CD4-positive, CD25-positive, alpha-beta regulatory T cell (primary cell): ENCODE measurements around the gene MSLN. TPM values are rescaled to one million over a fixed set of nuclear protein-coding genes. Genes with fewer than 3 reads are reported as not detected.

ENCODE experiments used
- ATAC-seq, 2 donors: fragments of 150-1000 bp; cut with Tn5 transposase; one replicate each; pipeline ENCODE4 v1.10.0; 2021; ENCODE audit warnings: low read depth in 2 of 2, moderate number of reproducible peaks in 2 of 2, moderate library complexity in 1 of 2
- DNase-seq, 3 donors: peaks; one replicate each; pipeline versions ENCODE4 v3.0.0 to v3.0.0-alpha.2; 2012 to 2022; ENCODE audit warnings: mixed read lengths in 1 of 3
- H3K27ac ChIP-seq: one replicate; pipeline ENCODE4 v1.7.0; 2013; ENCODE audit warnings: mild to moderate bottlenecking, low read length; ENCODE audit not compliant: insufficient read depth, poor library complexity, severe bottlenecking
- H3K27me3 ChIP-seq: one replicate; pipeline ENCODE4 v1.7.0; 2013; ENCODE audit warnings: low read length; ENCODE audit not compliant: control insufficient read depth, insufficient read depth
- H3K36me3 ChIP-seq: one replicate; pipeline ENCODE4 v1.7.0; 2013; ENCODE audit warnings: mild to moderate bottlenecking, low read length, moderate library complexity; ENCODE audit not compliant: control insufficient read depth, insufficient read depth
- H3K4me1 ChIP-seq: 2 replicates; pipeline ENCODE4 v1.7.0; 2013; ENCODE audit warnings: mild to moderate bottlenecking, low read length; ENCODE audit not compliant: insufficient read depth, control insufficient read depth, poor library complexity, severe bottlenecking
- H3K4me3 ChIP-seq: one replicate; pipeline ENCODE4 v1.7.0; 2013; ENCODE audit warnings: low read depth, mild to moderate bottlenecking, low read length, moderate library complexity
- H3K9me3 ChIP-seq, 2 experiments: 1 replicate in 1 of 2; 2 replicates in 1 of 2; pipeline ENCODE4 v1.7.0; 2013; ENCODE audit warnings: low read length in 2 of 2, mild to moderate bottlenecking in 1 of 2, moderate library complexity in 1 of 2; ENCODE audit not compliant: control insufficient read depth in 2 of 2
- H3K27ac Mint-ChIP-seq, 3 donors: one replicate each; pipeline ENCODE4 v1.8.0; 2020 to 2022; ENCODE audit warnings: mild to moderate bottlenecking in 3 of 3, mixed read lengths in 3 of 3, moderate library complexity in 2 of 3
- H3K27me3 Mint-ChIP-seq: one replicate; pipeline ENCODE4 v1.8.0; 2022; ENCODE audit warnings: mild to moderate bottlenecking, mixed read lengths
- H3K36me3 Mint-ChIP-seq: one replicate; pipeline ENCODE4 v1.8.0; 2020; ENCODE audit warnings: mixed read lengths
- H3K4me1 Mint-ChIP-seq, 4 donors: one replicate each; pipeline ENCODE4 v1.8.0; 2020 to 2022; ENCODE audit warnings: mixed read lengths in 4 of 4, mild to moderate bottlenecking in 1 of 4
- H3K4me3 Mint-ChIP-seq, 4 donors: one replicate each; pipeline ENCODE4 v1.8.0; 2020 to 2022; ENCODE audit warnings: mild to moderate bottlenecking in 4 of 4, mixed read lengths in 4 of 4, moderate library complexity in 3 of 4
- H3K9me3 Mint-ChIP-seq, 7 donors: one replicate each; pipeline ENCODE4 v1.8.0; 2020 to 2022; ENCODE audit warnings: mixed read lengths in 7 of 7, mild to moderate bottlenecking in 3 of 7, moderate library complexity in 2 of 7
- polyA plus RNA-seq, 4 donors: library from polyadenylated mRNA; unstranded; fragments of 300-500 nt; fragmentation: Illumina TruSeq; gene quantifications; one replicate each; pipeline ENCODE4 v1.2.3, GENCODE V29; 2021
- total RNA-seq: library from RNA; stranded (reverse); gene quantifications from one replicate; pipeline ENCODE4 v1.2.3, GENCODE V29; 2022

Gene MSLN
- total and polyA plus RNA-seq, 5 donors from 2014 or later, result not detected

GRCh38 chr16:725041-725376 is 35.5 kb upstream of the MSLN start:
- H3K4me3 Mint-ChIP-seq, result peak overlapping the region; percentile 47 to 76 (median 54)
- no peak overlapping the region for H3K27ac Mint-ChIP-seq
- Histone ChIP-seq H3K27ac (no peak overlapping the region), H3K4me3 (no peak overlapping the region), H3K27me3 (no peaks in the 10 kb centered on the region), H3K4me1 (peaks cover 49% of the 10 kb centered on the region), H3K36me3 (no peaks in the 10 kb centered on the region), H3K9me3 (no peaks in the 10 kb centered on the region)
- no peaks in the 10 kb centered on the region for H3K27me3 Mint-ChIP-seq
- ATAC-seq (no peak), DNase-seq (no peak)
- no peaks in the 10 kb centered on the region for H3K36me3 Mint-ChIP-seq
- H3K9me3 Mint-ChIP-seq, result no peaks in the 10 kb centered on the region
- peaks cover 0 to 28% (median 1%) of the 10 kb centered on the region in 4 donors for H3K4me1 Mint-ChIP-seq

GRCh38 chr16:725463-726187 is 34.9 kb upstream of the MSLN start:
- H3K4me3 Mint-ChIP-seq, result peak overlapping the region; percentile 46 to 76 (median 66)
- no peak overlapping the region for H3K27ac ChIP-seq
- H3K9me3 Mint-ChIP-seq, result no peaks in the 10 kb centered on the region

DNA sequence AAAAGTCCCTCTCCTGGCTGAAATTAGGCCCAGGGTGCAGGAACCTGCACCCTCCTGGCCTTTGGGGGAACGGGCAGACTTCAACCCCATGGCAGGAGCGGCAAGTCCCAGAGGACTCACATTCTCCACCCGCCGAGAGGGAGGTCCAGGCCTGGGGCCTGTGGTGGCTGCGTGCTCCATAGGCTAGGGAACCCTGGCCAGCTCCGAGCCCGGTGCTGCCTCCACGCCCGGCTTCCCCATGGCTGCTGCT is 34.4 kb upstream of the MSLN start:
- H3K27ac ChIP-seq, result peak overlapping the region; percentile 51
- no peaks in the 10 kb centered on the region for H3K27me3 Mint-ChIP-seq

More at GRCh38 chr16:725463-726187, 34.9 kb upstream of the MSLN start:
- no peak for ATAC-seq
- Mint-ChIP-seq H3K4me1 (peaks cover 0 to 23% (median 0%) of the 10 kb centered on the region in 4 donors), H3K36me3 (no peaks in the 10 kb centered on the region), H3K27ac (no peak overlapping the region), H3K27me3 (no peaks in the 10 kb centered on the region)
- Histone ChIP-seq H3K27me3 (no peaks in the 10 kb centered on the region), H3K4me1 (peaks cover 43% of the 10 kb centered on the region), H3K9me3 (no peaks in the 10 kb centered on the region), H3K4me3 (no peak overlapping the region), H3K36me3 (no peaks in the 10 kb centered on the region)
- DNase-seq, result no peak

DNA sequence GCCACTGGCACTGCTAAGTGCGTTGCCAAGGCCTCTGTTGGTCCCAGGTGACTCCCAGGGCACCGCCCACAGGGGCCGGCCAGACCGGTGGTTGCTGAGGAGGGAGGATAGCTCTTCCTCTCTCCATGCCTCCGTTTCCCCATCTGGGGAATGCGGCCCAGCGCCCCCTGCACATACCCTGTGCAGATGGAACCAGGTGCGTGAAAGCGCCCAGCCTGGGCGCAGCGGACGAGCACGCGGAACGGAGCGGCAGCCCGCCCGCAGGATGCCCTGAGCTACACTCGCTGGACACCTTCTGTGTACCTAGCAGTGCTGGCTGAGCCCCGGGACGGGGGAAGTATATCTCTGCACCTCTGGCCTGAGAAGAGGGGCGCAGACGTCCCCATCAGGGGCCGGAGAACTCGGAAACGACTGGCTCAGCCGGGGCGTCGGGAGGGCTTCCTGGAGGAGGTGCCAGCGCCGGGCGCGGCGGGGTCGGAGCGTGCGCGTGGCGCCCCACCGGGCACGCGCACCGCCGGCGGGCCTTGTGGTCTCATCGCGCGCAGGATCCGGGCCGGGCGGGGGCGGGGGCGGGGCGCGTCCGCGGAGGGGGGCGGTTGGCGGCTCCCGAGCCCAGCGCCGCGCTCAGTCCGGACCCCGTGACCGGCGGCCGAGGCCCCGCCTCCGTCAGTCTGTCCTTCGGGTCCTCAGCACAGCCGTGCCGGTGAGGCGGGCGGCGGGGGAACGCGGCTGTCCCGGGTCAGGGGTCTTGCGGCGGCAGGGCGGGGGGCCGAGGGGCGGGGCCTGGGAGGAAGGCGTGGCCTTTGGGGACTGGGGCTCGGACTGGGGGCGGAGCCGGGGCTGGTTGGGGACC is 33.9 kb upstream of the MSLN start, which contains the start of the genes CCDC78 and HAGHL:
TSS of gene CCDC78 (minus strand) at position 6 of the 853 bp plus-strand sequence. CDS start 76 bp downstream, outside the sequence.
TSS of gene HAGHL (plus strand) at position 669 of the 853 bp plus-strand sequence. CDS start 404 bp downstream, outside the sequence.
- H3K4me3 ChIP-seq, result peak within 1 kb of the TSS; percentile 11
- H3K36me3 ChIP-seq, result no peaks in the 10 kb centered on the region
- peak within 1 kb of the TSS; percentile 76 to 85 (median 79) for H3K4me3 Mint-ChIP-seq
- peaks cover 0 to 23% (median 0%) of the 10 kb centered on the region in 4 donors for H3K4me1 Mint-ChIP-seq
- peak within 1 kb of the TSS; percentile 71 for H3K27ac ChIP-seq
- peak within 1 kb of the TSS in 2 of 3 donors; percentile 66 to 73 for H3K27ac Mint-ChIP-seq
- no peaks in the 10 kb centered on the region for H3K9me3 Mint-ChIP-seq
- no peaks in the 10 kb centered on the region for H3K36me3 Mint-ChIP-seq
- H3K9me3 ChIP-seq, result no peaks in the 10 kb centered on the region
- peaks cover 35% of the 10 kb centered on the region for H3K4me1 ChIP-seq
- no peaks in the 10 kb centered on the region for H3K27me3 Mint-ChIP-seq
- H3K27me3 ChIP-seq, result no peaks in the 10 kb centered on the region
- peak; percentile 21 to 32 for ATAC-seq
- peak; percentile 55 to 62 (median 59) for DNase-seq

More for the DNA sequence above, 34.4 kb upstream of the MSLN start:
- ATAC-seq (no peak), DNase-seq (no peak)
- Histone ChIP-seq H3K27me3 (no peaks in the 10 kb centered on the region), H3K4me3 (no peak overlapping the region), H3K4me1 (peaks cover 40% of the 10 kb centered on the region), H3K9me3 (no peaks in the 10 kb centered on the region), H3K36me3 (no peaks in the 10 kb centered on the region)
- Mint-ChIP-seq H3K4me1 (peaks cover 0 to 23% (median 0%) of the 10 kb centered on the region in 4 donors), H3K36me3 (no peaks in the 10 kb centered on the region), H3K4me3 (peak overlapping the region in 2 of 4 donors; percentile 76), H3K27ac (no peak overlapping the region), H3K9me3 (no peaks in the 10 kb centered on the region)

DNA sequence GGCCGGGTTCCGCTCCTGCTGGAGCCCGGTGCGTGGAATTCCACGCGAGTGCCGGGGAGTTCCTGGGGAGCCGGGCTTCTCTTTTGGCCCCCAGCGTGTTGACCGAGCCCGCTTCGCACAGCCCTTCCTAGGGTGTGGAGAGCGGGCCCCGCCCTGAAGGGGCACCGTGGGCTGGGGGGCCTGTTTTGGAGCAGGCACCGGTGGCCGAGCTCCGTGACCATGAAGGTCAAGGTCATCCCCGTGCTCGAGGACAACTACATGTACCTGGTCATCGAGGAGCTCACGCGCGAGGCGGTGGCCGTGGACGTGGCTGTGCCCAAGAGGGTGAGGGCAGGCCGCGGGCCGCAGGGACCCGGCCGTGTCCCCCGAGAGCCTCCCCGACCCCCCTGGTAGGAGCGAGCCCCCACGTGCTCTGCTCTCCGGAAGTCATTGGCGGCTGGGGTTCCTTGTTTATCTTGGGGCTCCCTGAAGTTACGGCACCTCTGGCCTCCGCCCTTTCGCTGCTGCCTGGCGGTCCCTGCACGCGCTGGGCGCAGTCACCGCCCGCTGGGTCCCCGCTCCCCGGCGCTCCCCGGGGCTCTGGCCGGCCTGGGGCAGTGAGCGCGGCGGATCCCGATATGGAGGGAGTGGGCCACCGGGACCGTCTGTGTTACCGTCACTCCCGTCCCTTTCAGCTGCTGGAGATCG is 33.1 kb upstream of the MSLN start:
- Histone ChIP-seq H3K27ac (peak overlapping the region; percentile 71), H3K9me3 (no peaks in the 10 kb centered on the region), H3K4me1 (peaks cover 27% of the 10 kb centered on the region), H3K36me3 (peaks cover 2% of the 10 kb centered on the region), H3K4me3 (peak overlapping the region; percentile 11), H3K27me3 (no peaks in the 10 kb centered on the region)
- H3K9me3 Mint-ChIP-seq, result no peaks in the 10 kb centered on the region
- H3K27me3 Mint-ChIP-seq, result no peaks in the 10 kb centered on the region
- peaks cover 0 to 17% (median 0%) of the 10 kb centered on the region in 4 donors for H3K4me1 Mint-ChIP-seq
- H3K36me3 Mint-ChIP-seq, result no peaks in the 10 kb centered on the region
- H3K27ac Mint-ChIP-seq, result no peak overlapping the region
- ATAC-seq (peak in 1 of 2 donors; percentile 6), DNase-seq (peak in 1 of 3 donors; percentile 59)
- peak overlapping the region; percentile 38 to 48 (median 46) for H3K4me3 Mint-ChIP-seq

GRCh38 chr16:728131-728889 is 32.2 kb upstream of the MSLN start:
- Histone ChIP-seq H3K9me3 (no peaks in the 10 kb centered on the region), H3K27ac (peak overlapping the region; percentile 33), H3K27me3 (no peaks in the 10 kb centered on the region), H3K36me3 (peaks cover 2% of the 10 kb centered on the region), H3K4me3 (no peak overlapping the region), H3K4me1 (peaks cover 20% of the 10 kb centered on the region)
- Mint-ChIP-seq H3K9me3 (no peaks in the 10 kb centered on the region), H3K4me3 (peak overlapping the region in 2 of 4 donors; percentile 62 to 69), H3K27me3 (no peaks in the 10 kb centered on the region), H3K4me1 (peaks cover 0 to 12% (median 0%) of the 10 kb centered on the region in 4 donors), H3K36me3 (no peaks in the 10 kb centered on the region), H3K27ac (peak overlapping the region in 1 of 3 donors; percentile 38)
- DNase-seq (peak; percentile 61 to 70 (median 65)), ATAC-seq (peak; percentile 54 to 57)
